ENCODE results near the gene HS6ST3. TPM values are rescaled to one million over a fixed set of nuclear protein-coding genes. Genes with fewer than 3 reads are reported as not detected.

HS6ST3 gene
- total and polyA plus RNA-seq, 2 donors (not counting 3 experiments of a cell fraction or from before 2014, with no cell fraction given): 0.03 to 0.15 TPM

- intact Hi-C loops (cut with micrococcal nuclease): no loop called here
- H3K27me3 ChIP-seq (ENCODE audit: control insufficient read depth in 2 of 2, insufficient read depth in 2 of 2, low read length in 2 of 2): no peaks in the 10 kb centered on the region
- H3K9ac ChIP-seq (replicated peaks; ENCODE audit: extremely low read depth, insufficient read depth, low read length): no peak overlapping the region
- no peak overlapping the region for H3K4me3 ChIP-seq (replicated peaks in 1 of 3; ENCODE audit: insufficient read depth in 1 of 3, low read depth in 1 of 3, low read length in 3 of 3)
- no peak overlapping the region for H2AFZ ChIP-seq (ENCODE audit: low read depth, low read length)
- BruUV-seq (replicated peaks): no TSS peak
- DNase-seq (ENCODE audit: low read depth, low spot score) (no peak), FAIRE-seq (no peak)
- ChIA-PET CTCF (no interaction called here), POLR2A (no interaction called here)
- H3K4me1 ChIP-seq (ENCODE audit: control insufficient read depth, extremely low read depth, insufficient read depth, low read length): no peaks in the 10 kb centered on the region
- no peaks in the 10 kb centered on the region for H3K36me3 ChIP-seq (ENCODE audit: control insufficient read depth in 2 of 2, extremely low read depth in 1 of 2, insufficient read depth in 2 of 2, low read length in 2 of 2)
- H3K79me2 ChIP-seq (ENCODE audit: control insufficient read depth, insufficient read depth, low read length): no peaks in the 10 kb centered on the region
- TF ChIP-seq CTCF (IDR thresholded peaks at IDR 0.05; ENCODE audit: extremely low read depth in 1 of 2, insufficient read depth in 1 of 2, low read depth in 1 of 2, low read length in 2 of 2): no peak
- no peak for TF ChIP-seq EZH2 (IDR thresholded peaks at IDR 0.05; ENCODE audit: borderline replicate concordance, low read depth, low read length, severe bottlenecking)
- TF ChIP-seq JUN (IDR thresholded peaks at IDR 0.05; ENCODE audit: borderline replicate concordance, insufficient read depth, insufficient read length, low read depth): no peak
- no peak for TF ChIP-seq FOS (IDR thresholded peaks at IDR 0.05; ENCODE audit: borderline replicate concordance, insufficient read depth, low read length)
- TF ChIP-seq MAX (IDR thresholded peaks at IDR 0.05; ENCODE audit: insufficient read depth, insufficient read length): no peak
- TF ChIP-seq GATA2 (IDR thresholded peaks at IDR 0.05; ENCODE audit: insufficient read depth, insufficient read length, low read depth, low read length): no peak
- no peak for TF ChIP-seq POLR2A (IDR thresholded peaks at IDR 0.05; ENCODE audit: low read depth, low read length)
- TF ChIP-seq MYC (IDR thresholded peaks at IDR 0.05; ENCODE audit: low read depth, low read length): no peak
- TF ChIP-seq POLR2AphosphoS5 (IDR thresholded peaks at IDR 0.05; ENCODE audit: insufficient read depth, low read depth, low read length): no peak
- no peaks in the 10 kb centered on the region for H3K9me3 ChIP-seq (replicated peaks; ENCODE audit: control insufficient read depth, insufficient read depth, low read length)
- no peak overlapping the region for H3K27ac ChIP-seq (ENCODE audit: insufficient read depth, low read depth, low read length)
- no peaks in the 10 kb centered on the region for H3K9me1 ChIP-seq (replicated peaks; ENCODE audit: control insufficient read depth, extremely low read depth, insufficient read depth, low read length)
- H3K4me2 ChIP-seq (ENCODE audit: insufficient read depth, low read length): no peak overlapping the region
- dilution Hi-C loops (cut with MboI; ENCODE audit: extremely low pct_ligation_motif_present, low sequenced_read_pairs): no loop called here
- no peaks in the 10 kb centered on the region for H4K20me1 ChIP-seq (replicated peaks; ENCODE audit: control insufficient read depth, extremely low read depth, insufficient read depth, low read length)
Observed at GRCh38 chr13:96687191-96687590, 597.3 kb downstream of the HS6ST3 start.

Measured in endothelial cell of umbilical vein (primary cell).